Suprapubic skin (tissue), 4 donors: ENCODE measurements around the gene C21orf91. TPM values are rescaled to one million over a fixed set of nuclear protein-coding genes. Genes with fewer than 3 reads are reported as not detected.

Experiments used
- DNase-seq, 2 donors: peaks; one replicate each; pipeline ENCODE4 v3.0.0-alpha.2; 2019; ENCODE audit warnings: low spot score in 2 of 2
- H3K27ac ChIP-seq: fragments of 200-600 bp; sonication (generic); one replicate; pipeline ENCODE4 v1.5.1; 2019
- H3K27me3 ChIP-seq: fragments of 200-600 bp; sonication (generic); one replicate; pipeline ENCODE4 v1.5.1; 2019
- H3K36me3 ChIP-seq: fragments of 200-600 bp; sonication (generic); one replicate; pipeline ENCODE4 v1.5.1; 2019
- H3K4me1 ChIP-seq: fragments of 200-600 bp; sonication (generic); one replicate; pipeline ENCODE4 v1.5.1; 2019
- H3K4me3 ChIP-seq: fragments of 200-600 bp; sonication (generic); one replicate; pipeline ENCODE4 v1.5.1; 2019; ENCODE audit warnings: mild to moderate bottlenecking
- H3K9me3 ChIP-seq: fragments of 200-600 bp; sonication (generic); one replicate; pipeline ENCODE4 v1.5.1; 2019
- EP300 ChIP-seq: sonication (generic); formaldehyde crosslinking; IDR thresholded peaks from one replicate; pipeline ENCODE4 v1.6.1; 2017; ENCODE audit warnings: antibody characterized with exemption
- POLR2A ChIP-seq, 2 donors: fragments of 450-650 bp; IDR thresholded peaks; one replicate each; pipeline ENCODE4 v1.6.1; 2017; ENCODE audit warnings: antibody characterized with exemption in 2 of 2, mild to moderate bottlenecking in 2 of 2, moderate library complexity in 2 of 2
- POLR2AphosphoS5 ChIP-seq, 3 donors: sonication (generic); formaldehyde crosslinking; IDR thresholded peaks; one replicate each; pipeline ENCODE4 v1.6.1; 2017; ENCODE audit warnings: antibody characterized with exemption in 3 of 3
- WGBS: methylation state at CpG from one replicate; pipeline ENCODE4 v1.1.5; 2018; 5-methylcytosine and 5-hydroxymethylcytosine counted together
- total RNA-seq, 4 donors: library from RNA; depleted of rRNA; stranded (reverse); fragments of >200 nt; gene quantifications; one replicate each; pipeline ENCODE4 v1.1.0, GENCODE V29; 2016
- TF ChIP-seq, protein P1 (sequence below), 2 donors: fragments of 200-600 bp in 1 of 2; fragments of 450-650 bp in 1 of 2; sonication (generic) in 1 of 2; IDR thresholded peaks; one replicate each; pipeline ENCODE4 v1.5.1; 2016 to 2019; ENCODE audit warnings: antibody characterized with exemption in 2 of 2, mild to moderate bottlenecking in 1 of 2, moderate library complexity in 1 of 2

C21orf91 gene
- total RNA-seq, 4 donors from 2014 or later, result 14.0 to 29.0 (median 21.7) TPM

- peaks cover 23% of the 10 kb centered on the region for H3K36me3 ChIP-seq
- H3K27ac ChIP-seq, result no peak overlapping the region
- no peak for TF ChIP-seq EP300
- no peak for TF ChIP-seq POLR2A (IDR thresholded peaks at IDR 0.05)
- TF ChIP-seq, protein P1, sequence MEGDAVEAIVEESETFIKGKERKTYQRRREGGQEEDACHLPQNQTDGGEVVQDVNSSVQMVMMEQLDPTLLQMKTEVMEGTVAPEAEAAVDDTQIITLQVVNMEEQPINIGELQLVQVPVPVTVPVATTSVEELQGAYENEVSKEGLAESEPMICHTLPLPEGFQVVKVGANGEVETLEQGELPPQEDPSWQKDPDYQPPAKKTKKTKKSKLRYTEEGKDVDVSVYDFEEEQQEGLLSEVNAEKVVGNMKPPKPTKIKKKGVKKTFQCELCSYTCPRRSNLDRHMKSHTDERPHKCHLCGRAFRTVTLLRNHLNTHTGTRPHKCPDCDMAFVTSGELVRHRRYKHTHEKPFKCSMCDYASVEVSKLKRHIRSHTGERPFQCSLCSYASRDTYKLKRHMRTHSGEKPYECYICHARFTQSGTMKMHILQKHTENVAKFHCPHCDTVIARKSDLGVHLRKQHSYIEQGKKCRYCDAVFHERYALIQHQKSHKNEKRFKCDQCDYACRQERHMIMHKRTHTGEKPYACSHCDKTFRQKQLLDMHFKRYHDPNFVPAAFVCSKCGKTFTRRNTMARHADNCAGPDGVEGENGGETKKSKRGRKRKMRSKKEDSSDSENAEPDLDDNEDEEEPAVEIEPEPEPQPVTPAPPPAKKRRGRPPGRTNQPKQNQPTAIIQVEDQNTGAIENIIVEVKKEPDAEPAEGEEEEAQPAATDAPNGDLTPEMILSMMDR (IDR thresholded peaks at IDR 0.05), result no peak
- TF ChIP-seq POLR2AphosphoS5 (IDR thresholded peaks at IDR 0.05), result no peak
- H3K9me3 ChIP-seq, result no peaks in the 10 kb centered on the region
- H3K4me1 ChIP-seq, result peaks cover 12% of the 10 kb centered on the region
- H3K4me3 ChIP-seq, result no peak overlapping the region
- no peaks in the 10 kb centered on the region for H3K27me3 ChIP-seq
- WGBS, result 92% methylated on average over 4 of the region's 4 CpGs
- DNase-seq, result no peak
These were observed 13.2 kb downstream of the C21orf91 start for GRCh38 chr21:17805966-17806365.

DNA sequence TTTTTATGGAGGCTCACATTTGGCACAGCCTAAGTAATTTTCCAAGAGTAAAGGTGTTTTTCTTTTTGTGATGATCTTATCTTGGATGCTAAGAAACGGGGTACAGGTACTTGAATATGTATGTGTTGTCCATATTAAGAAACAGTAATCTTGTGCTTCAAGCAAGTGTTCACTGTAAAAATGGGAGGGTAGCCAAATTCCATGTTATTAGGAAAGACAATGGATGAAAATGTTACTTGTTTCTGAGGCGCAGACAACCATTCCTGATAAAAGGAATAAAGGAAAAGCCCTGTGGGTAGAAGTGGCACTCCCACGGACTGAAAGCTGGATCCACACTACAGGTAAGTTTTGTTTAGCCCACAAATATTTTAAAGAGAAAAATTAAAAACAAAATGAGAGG is 15.6 kb downstream of the C21orf91 start:
- no peak overlapping the region for H3K4me3 ChIP-seq
- DNase-seq, result no peak
- no peaks in the 10 kb centered on the region for H3K27me3 ChIP-seq
- peaks cover 17% of the 10 kb centered on the region for H3K4me1 ChIP-seq
- H3K27ac ChIP-seq, result no peak overlapping the region
- no peaks in the 10 kb centered on the region for H3K9me3 ChIP-seq
- H3K36me3 ChIP-seq, result peaks cover 12% of the 10 kb centered on the region
- 40% methylated on average over 3 of the region's 3 CpGs for WGBS
- TF ChIP-seq, protein P1 (IDR thresholded peaks at IDR 0.05), result no peak
- TF ChIP-seq POLR2AphosphoS5 (IDR thresholded peaks at IDR 0.05) (no peak), EP300 (no peak), POLR2A (IDR thresholded peaks at IDR 0.05) (no peak)

DNA sequence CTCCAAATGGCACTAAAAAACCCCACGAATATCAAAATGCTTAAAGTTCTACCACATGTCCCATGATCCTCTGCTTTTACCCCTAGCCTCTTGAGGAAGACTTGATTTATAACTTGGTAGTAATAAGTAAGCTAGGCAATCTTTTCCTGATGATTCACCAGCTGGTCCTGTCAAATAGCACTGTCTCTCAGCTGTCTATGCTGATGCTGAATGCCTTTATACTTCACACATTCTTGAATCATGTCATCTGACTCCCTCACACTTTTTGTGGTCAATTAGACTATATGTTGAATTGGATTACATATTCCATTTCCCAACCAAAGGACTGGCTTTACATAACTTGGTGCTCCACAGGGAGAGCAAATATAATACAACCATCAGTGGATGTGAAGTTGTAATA is 16.6 kb downstream of the C21orf91 start:
- no peak for DNase-seq
- 77% methylated on average over 1 of the region's 1 CpG for WGBS
- Histone ChIP-seq H3K4me1 (peaks cover 19% of the 10 kb centered on the region), H3K4me3 (no peak overlapping the region), H3K36me3 (peaks cover 4% of the 10 kb centered on the region), H3K27ac (no peak overlapping the region), H3K9me3 (no peaks in the 10 kb centered on the region), H3K27me3 (no peaks in the 10 kb centered on the region)
- TF ChIP-seq, protein P1 (IDR thresholded peaks at IDR 0.05), result no peak
- TF ChIP-seq EP300 (no peak), POLR2A (IDR thresholded peaks at IDR 0.05) (no peak), POLR2AphosphoS5 (IDR thresholded peaks at IDR 0.05) (no peak)

- no peak overlapping the region for H3K4me3 ChIP-seq
- peaks cover 19% of the 10 kb centered on the region for H3K4me1 ChIP-seq
- H3K9me3 ChIP-seq, result no peaks in the 10 kb centered on the region
- no peak for DNase-seq
- peaks cover 7% of the 10 kb centered on the region for H3K36me3 ChIP-seq
- H3K27ac ChIP-seq, result no peak overlapping the region
- TF ChIP-seq POLR2A (IDR thresholded peaks at IDR 0.05) (no peak), POLR2AphosphoS5 (IDR thresholded peaks at IDR 0.05) (no peak), EP300 (no peak)
- TF ChIP-seq, protein P1 (IDR thresholded peaks at IDR 0.05), result no peak
- WGBS, result 98% methylated on average over 6 of the region's 6 CpGs
- no peaks in the 10 kb centered on the region for H3K27me3 ChIP-seq
These were observed 19.6 kb downstream of the C21orf91 start for GRCh38 chr21:17799414-17800164.

DNA sequence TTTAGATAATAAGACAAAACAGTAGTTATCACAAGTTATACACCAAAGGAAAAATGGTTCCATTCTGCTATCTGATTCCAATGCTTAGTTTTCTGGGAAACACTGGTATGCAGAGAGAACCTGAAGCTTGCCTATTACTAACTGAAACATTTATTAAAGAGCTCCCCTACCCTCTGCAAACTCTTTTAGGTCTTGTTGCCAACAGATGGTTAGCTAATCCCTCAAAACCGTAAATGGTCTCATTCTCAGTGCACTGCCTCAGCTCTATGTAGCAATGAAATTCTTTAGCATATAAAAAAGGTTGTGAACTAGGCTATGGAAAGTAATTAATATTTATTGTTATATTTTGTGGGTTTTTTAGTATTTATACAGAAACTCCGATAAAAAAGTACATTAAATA is 20.4 kb downstream of the C21orf91 start:
- TF ChIP-seq, protein P1 (IDR thresholded peaks at IDR 0.05), result no peak
- TF ChIP-seq EP300 (no peak), POLR2AphosphoS5 (IDR thresholded peaks at IDR 0.05) (no peak), POLR2A (IDR thresholded peaks at IDR 0.05) (no peak)
- no peak overlapping the region for H3K4me3 ChIP-seq
- H3K4me1 ChIP-seq, result peaks cover 19% of the 10 kb centered on the region
- H3K9me3 ChIP-seq, result no peaks in the 10 kb centered on the region
- no peak for DNase-seq
- H3K27me3 ChIP-seq, result no peaks in the 10 kb centered on the region
- peaks cover 13% of the 10 kb centered on the region for H3K36me3 ChIP-seq
- no peak overlapping the region for H3K27ac ChIP-seq
- WGBS, result 68% methylated on average over 2 of the region's 2 CpGs
